ENCODE measurements around the gene SLC2A9.
"Not testable (repeated sequence)": the region's sequence is repeated elsewhere in the genome, so short reads cannot be mapped to it uniquely, and the experiment has no call there.

SLC2A9 gene

GRCh38 chr4:9808077-9808476, 213.2 kb downstream of the SLC2A9 start:
- no peak for DNase-seq

DNA sequence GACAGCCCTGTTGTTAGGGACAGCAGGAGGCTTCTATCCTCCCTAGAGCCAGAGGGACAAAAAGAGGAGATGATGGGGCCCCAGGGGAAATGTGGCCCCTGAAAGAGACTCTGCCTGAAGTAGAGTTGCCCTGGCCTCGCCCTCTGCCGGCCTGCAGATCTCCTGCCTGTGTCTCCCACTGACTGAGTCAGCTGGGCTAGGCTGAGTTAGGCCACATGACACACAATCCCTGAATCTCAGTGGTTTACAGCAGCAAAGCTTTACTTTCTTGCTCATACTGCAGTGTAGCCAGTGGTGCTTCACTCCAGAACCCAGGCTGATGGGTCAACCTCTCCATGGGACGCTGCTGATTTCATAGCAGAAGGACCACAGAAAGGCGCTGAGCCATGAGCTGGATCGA, 216.4 kb downstream of the SLC2A9 start:
- DNase-seq, result no peak

DNA sequence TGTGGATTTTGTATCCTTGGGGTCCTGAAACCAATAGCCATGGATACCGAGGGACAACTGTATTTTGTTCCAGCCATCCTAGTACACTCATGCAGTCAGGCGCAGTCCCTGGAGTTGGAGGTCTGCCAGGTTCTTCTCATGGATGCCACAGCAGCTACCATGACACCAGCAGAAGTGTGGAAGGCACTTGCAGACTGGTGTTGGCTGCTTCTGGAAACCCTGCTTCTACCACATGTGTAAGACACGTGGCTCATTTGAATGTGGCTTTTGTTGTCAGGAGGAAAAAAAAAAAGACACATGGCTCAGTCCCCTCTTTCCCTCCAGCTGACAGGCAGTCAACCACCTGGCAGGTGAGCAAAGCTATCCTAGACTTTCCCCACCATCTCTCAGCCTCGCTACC, 220.4 kb downstream of the SLC2A9 start:
- DNase-seq, result no peak

DNA sequence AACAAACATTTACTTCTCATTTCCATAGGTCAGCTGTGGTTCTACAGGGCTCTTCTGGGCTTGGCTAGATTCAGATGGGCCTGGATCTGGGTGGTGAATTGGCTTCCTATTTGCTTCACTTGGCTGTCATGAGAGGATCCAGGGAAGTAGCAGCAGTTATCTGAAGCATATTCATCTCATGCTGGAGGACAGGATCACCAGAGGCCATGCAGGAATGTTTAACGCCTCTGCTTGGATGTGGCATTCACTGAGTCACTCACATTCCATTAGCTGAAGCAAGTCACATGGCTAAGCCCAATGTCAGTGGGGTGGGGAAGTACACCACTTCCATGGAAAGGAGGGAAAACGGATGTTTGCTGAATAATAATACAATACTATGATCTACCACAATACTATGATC, 224.7 kb downstream of the SLC2A9 start:
- DNase-seq, result not testable (repeated sequence)

GRCh38 chr4:9792381-9792780, 228.9 kb downstream of the SLC2A9 start:
- peak; percentile 66 for DNase-seq

- DNase-seq, result not testable (repeated sequence)
Measured at GRCh38 chr4:9785891-9786290, 235.4 kb downstream of the SLC2A9 start.

- DNase-seq, result no peak
Measured at GRCh38 chr4:9782136-9782436, 239.2 kb downstream of the SLC2A9 start.

DNA sequence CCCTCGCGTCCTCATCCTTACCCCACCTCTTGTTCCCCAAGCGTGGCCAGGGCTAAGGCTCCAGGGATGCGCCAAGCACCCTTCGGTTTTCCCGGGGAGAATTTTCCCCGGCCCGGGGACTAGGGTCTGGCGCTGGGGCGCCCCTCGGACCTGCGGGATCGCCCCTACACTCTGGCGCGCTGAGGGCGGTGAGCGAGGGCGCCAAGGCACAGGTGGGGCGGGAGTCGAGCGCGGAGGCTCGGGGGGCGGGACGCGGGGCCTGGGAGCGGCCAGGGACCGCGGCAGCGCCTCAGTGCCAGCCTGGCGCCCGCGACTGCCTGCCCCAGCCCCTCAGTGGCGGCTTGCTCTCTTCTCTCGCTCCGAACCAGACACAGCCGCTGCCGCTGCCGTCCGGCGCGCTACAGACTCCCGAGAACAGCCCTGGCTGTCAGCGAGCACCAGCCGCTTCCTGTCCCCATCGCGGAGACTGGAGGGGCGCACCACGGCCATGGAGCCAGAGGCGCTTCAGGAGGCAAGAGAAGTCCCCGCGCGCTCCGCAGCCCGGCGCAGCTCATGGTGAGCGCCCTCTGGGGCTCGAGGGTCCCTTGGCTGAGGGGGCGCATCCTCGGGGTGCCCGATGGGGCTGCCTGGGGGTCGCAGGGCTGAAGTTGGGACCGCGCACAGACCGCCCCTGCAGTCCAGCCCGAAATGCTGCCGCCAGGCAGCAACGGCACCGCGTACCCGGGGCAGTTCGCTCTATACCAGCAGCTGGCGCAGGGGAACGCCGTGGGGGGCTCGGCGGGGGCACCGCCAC, 239.8 kb downstream of the SLC2A9 start, which contains the start of gene DRD5:
Gene DRD5, plus strand, starts transcription at position 292 of the 793 bp plus-strand sequence. Its CDS starts 396 bp downstream, at position 688.
- DNase-seq, result no peak
